Measurements from ENCODE around the gene ACP5. TPM values are rescaled to one million over a fixed set of nuclear protein-coding genes. Genes with fewer than 3 reads are reported as not detected.
"Not testable (repeated sequence)": the region's sequence is repeated elsewhere in the genome, so short reads cannot be mapped to it uniquely, and the experiment has no call there.

The ACP5 gene
- total RNA-seq, 2 donors from 2014 or later = 8.0 to 22.4 TPM

- no peaks in the 10 kb centered on the region for H3K9me3 ChIP-seq
- no peaks in the 10 kb centered on the region for H3K27me3 ChIP-seq
- no peak overlapping the region for H3K27ac ChIP-seq
- no peak overlapping the region for H3K4me3 ChIP-seq
- ATAC-seq = no peak
- no peak for DNase-seq
- H3K4me1 ChIP-seq = peaks cover 12% of the 10 kb centered on the region
- WGBS, 2 donors = 85% methylated on average over 9 of the region's 9 CpGs; no CpG with 5 or more reads in 1 of the 2 donors
- TF ChIP-seq CTCF (IDR thresholded peaks at IDR 0.05) (no peak), POLR2A (IDR thresholded peaks at IDR 0.05) (no peak)
- intact Hi-C loops (cut with DNase I) = no loop called here
- no peaks in the 10 kb centered on the region for H3K36me3 ChIP-seq (replicated peaks in 1 of 2; ENCODE audit: insufficient read depth in 1 of 2, low read depth in 2 of 2)
These were observed 2.8 kb downstream of the ACP5 start for GRCh38 chr19:11574689-11575088.

GRCh38 chr19:11573763-11574162 is 3.7 kb downstream of the ACP5 start:
- ATAC-seq; DNase-seq; H3K27me3 ChIP-seq; H3K36me3 ChIP-seq (replicated peaks in 1 of 2; ENCODE audit: insufficient read depth in 1 of 2, low read depth in 2 of 2); H3K4me1 ChIP-seq; H3K27ac ChIP-seq; H3K9me3 ChIP-seq; intact Hi-C loops (cut with DNase I); H3K4me3 ChIP-seq: not testable (repeated sequence)
- WGBS, 2 donors = 77 to 91% methylated on average over 4 of the region's 4 CpGs

GRCh38 chr19:11573354-11573753 is 4.1 kb downstream of the ACP5 start:
- H3K27ac ChIP-seq; H3K9me3 ChIP-seq; ATAC-seq; H3K36me3 ChIP-seq (replicated peaks in 1 of 2; ENCODE audit: insufficient read depth in 1 of 2, low read depth in 2 of 2); H3K4me1 ChIP-seq; intact Hi-C loops (cut with DNase I); H3K27me3 ChIP-seq; DNase-seq; H3K4me3 ChIP-seq: not testable (repeated sequence)
- WGBS, 2 donors = 80 to 86% methylated on average over 6 of the region's 6 CpGs

- no peaks in the 10 kb centered on the region for H3K4me1 ChIP-seq
- intact Hi-C loops (cut with DNase I) = no loop called here
- H3K9me3 ChIP-seq = no peaks in the 10 kb centered on the region
- TF ChIP-seq CTCF (IDR thresholded peaks at IDR 0.05) (no peak), POLR2A (IDR thresholded peaks at IDR 0.05) (no peak)
- DNase-seq = no peak
- H3K4me3 ChIP-seq = no peak overlapping the region
- H3K27me3 ChIP-seq = no peaks in the 10 kb centered on the region
- H3K27ac ChIP-seq = no peak overlapping the region
- ATAC-seq = no peak
- no peaks in the 10 kb centered on the region for H3K36me3 ChIP-seq (replicated peaks in 1 of 2; ENCODE audit: insufficient read depth in 1 of 2, low read depth in 2 of 2)
- 76 to 79% methylated on average over 4 to 5 of the region's 5 CpGs for WGBS, 2 donors
These were observed 7.4 kb downstream of the ACP5 start for GRCh38 chr19:11570039-11570462.

GRCh38 chr19:11566164-11566563 is 11.3 kb downstream of the ACP5 start:
- no peak for ATAC-seq
- intact Hi-C loops (cut with DNase I) = no loop called here
- no peaks in the 10 kb centered on the region for H3K36me3 ChIP-seq (replicated peaks in 1 of 2; ENCODE audit: insufficient read depth in 1 of 2, low read depth in 2 of 2)
- no peak for DNase-seq
- no peaks in the 10 kb centered on the region for H3K4me1 ChIP-seq
- no peak overlapping the region for H3K4me3 ChIP-seq
- no peaks in the 10 kb centered on the region for H3K9me3 ChIP-seq
- no peak overlapping the region for H3K27ac ChIP-seq
- H3K27me3 ChIP-seq = no peaks in the 10 kb centered on the region
- TF ChIP-seq POLR2A (IDR thresholded peaks at IDR 0.05) (no peak), CTCF (IDR thresholded peaks at IDR 0.05) (no peak)
- WGBS, 2 donors = 91 to 94% methylated on average over 2 of the region's 2 CpGs

GRCh38 chr19:11565649-11565980 is 11.8 kb downstream of the ACP5 start:
- H3K36me3 ChIP-seq (replicated peaks in 1 of 2; ENCODE audit: insufficient read depth in 1 of 2, low read depth in 2 of 2); H3K9me3 ChIP-seq; H3K4me1 ChIP-seq; H3K4me3 ChIP-seq; ATAC-seq; DNase-seq; intact Hi-C loops (cut with DNase I); H3K27me3 ChIP-seq; H3K27ac ChIP-seq: not testable (repeated sequence)
- WGBS, 2 donors = 88 to 89% methylated on average over 5 of the region's 5 CpGs

- H3K27ac ChIP-seq; H3K4me3 ChIP-seq; H3K36me3 ChIP-seq (replicated peaks in 1 of 2; ENCODE audit: insufficient read depth in 1 of 2, low read depth in 2 of 2); H3K27me3 ChIP-seq; H3K9me3 ChIP-seq; intact Hi-C loops (cut with DNase I); ATAC-seq; DNase-seq: not testable (repeated sequence)
- peaks cover 12% of the 10 kb centered on the region for H3K4me1 ChIP-seq
- WGBS, 2 donors = 95 to 97% methylated on average over 6 of the region's 6 CpGs
These were observed 13.2 kb downstream of the ACP5 start for GRCh38 chr19:11564082-11564807.
